K562 (cell line): Measurements from ENCODE around the gene TMEM156. TPM values are rescaled to one million over a fixed set of nuclear protein-coding genes. Genes with fewer than 3 reads are reported as not detected.

ENCODE experiments used
- AFF1 ChIP-seq, 2 experiments: fragments of 450-650 bp; IDR thresholded peaks; 2 replicates each; pipeline ENCODE4 v1.6.1; 2018; ENCODE audit warnings: mild to moderate bottlenecking in 2 of 2, low read depth in 1 of 2; ENCODE audit not compliant: partially characterized antibody in 2 of 2
- CGGBP1 ChIP-seq: fragments of 250-450 bp; sonication (Bioruptor Pico); IDR thresholded peaks from 2 replicates; pipeline ENCODE4 v1.9.0; 2021; ENCODE audit warnings: mild to moderate bottlenecking
- CHD1 ChIP-seq: fragments of 200-600 bp; sonication (generic); IDR thresholded peaks from one replicate; pipeline ENCODE4 v1.6.1; 2012; ENCODE audit warnings: mild to moderate bottlenecking, moderate library complexity, low read length, inconsistent platforms
- ETS2 ChIP-seq: IDR thresholded peaks from 2 replicates; pipeline ENCODE4 v1.6.1; 2016; ENCODE audit warnings: borderline replicate concordance, missing genetic modification characterization, mild to moderate bottlenecking, moderate library complexity, missing compliant biosample characterization; ENCODE audit not compliant: poor library complexity, severe bottlenecking
- FOXM1 ChIP-seq, 2 experiments: fragments of 450-650 bp in 1 of 2; sonication (generic) in 1 of 2; formaldehyde crosslinking in 1 of 2; IDR thresholded peaks; 2 replicates each; pipeline versions ENCODE4 v1.6.1 to v1.9.0; 2017 to 2022; ENCODE audit warnings: low read depth in 2 of 2, mild to moderate bottlenecking in 2 of 2, missing genetic modification reagents in 1 of 2, moderate library complexity in 1 of 2
- GATAD2A ChIP-seq: fragments of 450-650 bp; IDR thresholded peaks from 2 replicates; pipeline ENCODE4 v1.6.1; 2017
- GTF2B ChIP-seq: IDR thresholded peaks from 2 replicates; pipeline ENCODE4 v1.6.1; 2011; ENCODE audit not compliant: insufficient read length; ENCODE audit errors: extremely low read depth
- KDM1A ChIP-seq, 2 experiments: fragments of 450-650 bp; IDR thresholded peaks; 2 replicates each; pipeline ENCODE4 v1.6.1; 2016; ENCODE audit warnings: mild to moderate bottlenecking in 2 of 2
- KHSRP ChIP-seq: fragments of 450-650 bp; IDR thresholded peaks from 2 replicates; pipeline ENCODE4 v1.6.1; 2017
- L3MBTL2 ChIP-seq: fragments of 450-650 bp; IDR thresholded peaks from 2 replicates; pipeline ENCODE4 v1.6.1; 2016; ENCODE audit warnings: mild to moderate bottlenecking, moderate library complexity
- MEF2D ChIP-seq: conservative IDR thresholded peaks from 2 replicates; pipeline ENCODE4 v1.6.1; 2016; ENCODE audit warnings: low read depth, missing genetic modification characterization, missing compliant biosample characterization
- SAP30 ChIP-seq: fragments of 200-600 bp; sonication (generic); IDR thresholded peaks from 2 replicates; pipeline ENCODE4 v1.6.1; 2012; ENCODE audit warnings: borderline replicate concordance, low read depth, mild to moderate bottlenecking, moderate library complexity, low read length, control low read depth, inconsistent platforms; ENCODE audit not compliant: insufficient read depth, poor library complexity, severe bottlenecking
- SRSF1 ChIP-seq: fragments of 200-400 bp; formaldehyde crosslinking; IDR thresholded peaks from 2 replicates; pipeline ENCODE4 v1.6.1; 2017; ENCODE audit warnings: mild to moderate bottlenecking, low read depth, low read length, moderate library complexity
- TCF7L2 ChIP-seq: fragments of 150-350 bp; IDR thresholded peaks from 2 replicates; pipeline ENCODE4 v1.6.1; 2016; ENCODE audit warnings: low read depth, mild to moderate bottlenecking, low read length, moderate library complexity
- THAP12 ChIP-seq: fragments of 250-450 bp; sonication (Bioruptor Pico); IDR thresholded peaks from 2 replicates; pipeline ENCODE4 v1.9.0; 2021; ENCODE audit warnings: mild to moderate bottlenecking, inconsistent platforms
- TRIM24 ChIP-seq, 2 experiments: fragments of 450-650 bp; IDR thresholded peaks; 2 replicates each; pipeline ENCODE4 v1.6.1; 2016
- ZBTB34 ChIP-seq: fragments of 250-450 bp; sonication (Bioruptor Pico); IDR thresholded peaks from 2 replicates; pipeline ENCODE4 v1.8.0; 2021; ENCODE audit warnings: mild to moderate bottlenecking, moderate library complexity
- ZNF436 ChIP-seq: fragments of 250-450, 450-650 bp; sonication (Bioruptor Pico); formaldehyde crosslinking; IDR thresholded peaks from 2 replicates; pipeline ENCODE4 v1.7.0; 2020; ENCODE audit warnings: mild to moderate bottlenecking
- polyA plus RNA-seq, 8 experiments: library from polyadenylated mRNA; depleted of rRNA in 4 of 8; stranded (reverse) in 5 of 8; unstranded in 3 of 8; fragments of >200 nt; fragmentation: Nextera tagmentation in 2 of 8; fragmentation: Illumina TruSeq in 1 of 8; extraction: Ambion mirVana in 2 of 8; extraction: Trizol in 1 of 8; gene quantifications; 2 replicates each; pipeline versions ENCODE4 v1.2.1 to v1.2.3, GENCODE V29; 2011 to 2014; ENCODE audit warnings: inconsistent platforms in 1 of 8, missing spikeins in 1 of 8
- total RNA-seq, 7 experiments: library from RNA; depleted of rRNA in 6 of 7; stranded (reverse); fragments of >200 nt in 6 of 7; fragmentation: Illumina TruSeq in 2 of 7; extraction: Trizol in 2 of 7; gene quantifications; 2 replicates each; pipeline versions ENCODE4 v1.2.1 to v1.2.3, GENCODE V29; 2011 to 2021; ENCODE audit warnings: low replicate concordance in 1 of 7

TMEM156 gene
- total and polyA plus RNA-seq, 9 of the 15 experiments (the other 6 are each of a cell fraction or from before 2014, with no cell fraction given), result 3.5 to 9.6 (median 6.4) TPM

- TF ChIP-seq ETS2 (tag) (no peak), GTF2B (no peak), L3MBTL2 (no peak), TCF7L2 (no peak), AFF1 (IDR thresholded peaks at IDR 0.05; ENCODE audit: low read depth in 1 of 2, partially characterized antibody in 2 of 2) (no peak), THAP12 (no peak), TRIM24 (IDR thresholded peaks at IDR 0.05) (no peak), ZBTB34 (no peak), SAP30 (no peak), FOXM1 (IDR thresholded peaks at IDR 0.05; ENCODE audit: low read depth) (no peak), FOXM1 (CRISPR knock-in tag; IDR thresholded peaks at IDR 0.05; ENCODE audit: low read depth) (no peak), CGGBP1 (CRISPR knock-in tag) (no peak), SRSF1 (no peak), KDM1A (IDR thresholded peaks at IDR 0.05) (no peak), ZNF436 (CRISPR knock-in tag) (no peak), GATAD2A (no peak), MEF2D (tag) (no peak), CHD1 (no peak), KHSRP (no peak)
Measured at GRCh38 chr4:39032218-39033085, at the start of gene TMEM156 (continued).
